Fibroblast of pulmonary artery (primary cell): ENCODE measurements around the gene TRIM47.
A peak's percentile ranks its signal among the peaks of the same experiment; 100 is the strongest.

ENCODE experiments used
- DNase-seq: peaks from one replicate; pipeline ENCODE4 v3.0.0-alpha.2; 2010; ENCODE audit warnings: low read depth
- H3K4me3 ChIP-seq: replicated peaks from 2 replicates; pipeline ENCODE4 v1.5.1; 2011; ENCODE audit warnings: low read depth, mild to moderate bottlenecking, control low read depth, low read length, moderate library complexity
- TF ChIP-seq, protein P1 (sequence below): IDR thresholded peaks from 2 replicates; pipeline ENCODE4 v1.5.1; 2011; ENCODE audit warnings: mild to moderate bottlenecking, control low read depth, low read length, inconsistent platforms; ENCODE audit errors: missing control alignments

The TRIM47 gene

DNA sequence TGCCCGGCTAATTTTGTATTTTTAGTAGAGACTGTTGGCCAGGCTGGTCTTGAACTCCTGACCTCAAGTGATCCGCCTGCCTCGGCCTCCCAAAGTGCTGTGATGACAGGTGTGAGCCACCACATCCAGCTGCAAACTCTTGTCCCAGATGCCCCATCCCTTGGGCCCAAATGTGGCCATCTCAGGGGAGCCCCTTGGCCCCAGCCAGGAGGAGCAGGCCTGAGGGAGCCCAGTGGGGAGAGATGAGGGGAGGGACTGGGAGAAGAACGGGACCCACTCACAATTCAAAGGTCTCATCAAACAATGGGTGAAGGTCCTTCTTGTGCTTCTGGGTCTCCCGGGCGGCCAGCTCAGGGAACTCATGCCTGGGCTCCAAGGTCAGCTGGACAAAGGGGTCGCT lies 48.6 kb downstream of the TRIM47 start:
- TF ChIP-seq, protein P1, sequence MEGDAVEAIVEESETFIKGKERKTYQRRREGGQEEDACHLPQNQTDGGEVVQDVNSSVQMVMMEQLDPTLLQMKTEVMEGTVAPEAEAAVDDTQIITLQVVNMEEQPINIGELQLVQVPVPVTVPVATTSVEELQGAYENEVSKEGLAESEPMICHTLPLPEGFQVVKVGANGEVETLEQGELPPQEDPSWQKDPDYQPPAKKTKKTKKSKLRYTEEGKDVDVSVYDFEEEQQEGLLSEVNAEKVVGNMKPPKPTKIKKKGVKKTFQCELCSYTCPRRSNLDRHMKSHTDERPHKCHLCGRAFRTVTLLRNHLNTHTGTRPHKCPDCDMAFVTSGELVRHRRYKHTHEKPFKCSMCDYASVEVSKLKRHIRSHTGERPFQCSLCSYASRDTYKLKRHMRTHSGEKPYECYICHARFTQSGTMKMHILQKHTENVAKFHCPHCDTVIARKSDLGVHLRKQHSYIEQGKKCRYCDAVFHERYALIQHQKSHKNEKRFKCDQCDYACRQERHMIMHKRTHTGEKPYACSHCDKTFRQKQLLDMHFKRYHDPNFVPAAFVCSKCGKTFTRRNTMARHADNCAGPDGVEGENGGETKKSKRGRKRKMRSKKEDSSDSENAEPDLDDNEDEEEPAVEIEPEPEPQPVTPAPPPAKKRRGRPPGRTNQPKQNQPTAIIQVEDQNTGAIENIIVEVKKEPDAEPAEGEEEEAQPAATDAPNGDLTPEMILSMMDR: no peak
- DNase-seq: no peak
- H3K4me3 ChIP-seq: no peak overlapping the region

DNA sequence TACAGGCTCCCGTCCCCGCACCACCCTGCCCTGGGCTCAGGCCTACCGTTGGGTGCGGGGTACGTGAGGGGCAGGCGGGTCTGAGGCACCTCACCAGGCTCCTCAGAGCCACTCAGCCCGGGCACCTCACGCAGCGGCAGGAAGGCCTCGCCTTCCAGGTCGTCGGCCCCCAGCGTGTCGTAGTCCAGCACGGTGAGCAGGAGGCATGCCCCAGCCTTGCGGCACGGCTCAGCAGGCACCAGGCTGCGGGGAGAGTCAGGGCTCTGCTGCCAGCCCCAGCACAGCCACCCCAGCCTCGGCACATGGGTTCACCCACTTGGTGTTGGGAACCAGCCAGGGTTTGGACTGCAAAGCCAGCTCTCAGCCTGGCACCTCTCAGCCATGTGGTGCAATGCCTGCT lies 49.6 kb downstream of the TRIM47 start:
- no peak overlapping the region for H3K4me3 ChIP-seq
- TF ChIP-seq, protein P1: no peak
- no peak for DNase-seq

DNA sequence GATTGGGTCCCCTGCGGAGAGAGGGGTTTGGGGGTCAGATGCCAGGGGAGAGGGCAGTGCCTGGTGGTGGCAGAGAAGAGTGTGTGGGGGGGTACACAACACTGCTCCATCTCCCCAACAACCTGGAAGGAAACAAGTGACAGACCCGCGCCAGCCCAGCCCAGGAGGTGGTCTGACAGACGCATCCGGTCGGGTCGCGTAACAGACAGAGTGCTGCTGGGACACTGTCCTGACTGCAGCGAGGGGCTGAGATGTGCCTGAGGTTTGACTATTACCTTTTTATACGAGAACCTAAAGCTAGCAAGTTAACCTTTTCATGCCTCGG lies 50.3 kb downstream of the TRIM47 start:
- no peak overlapping the region for H3K4me3 ChIP-seq
- TF ChIP-seq, protein P1: no peak

DNA sequence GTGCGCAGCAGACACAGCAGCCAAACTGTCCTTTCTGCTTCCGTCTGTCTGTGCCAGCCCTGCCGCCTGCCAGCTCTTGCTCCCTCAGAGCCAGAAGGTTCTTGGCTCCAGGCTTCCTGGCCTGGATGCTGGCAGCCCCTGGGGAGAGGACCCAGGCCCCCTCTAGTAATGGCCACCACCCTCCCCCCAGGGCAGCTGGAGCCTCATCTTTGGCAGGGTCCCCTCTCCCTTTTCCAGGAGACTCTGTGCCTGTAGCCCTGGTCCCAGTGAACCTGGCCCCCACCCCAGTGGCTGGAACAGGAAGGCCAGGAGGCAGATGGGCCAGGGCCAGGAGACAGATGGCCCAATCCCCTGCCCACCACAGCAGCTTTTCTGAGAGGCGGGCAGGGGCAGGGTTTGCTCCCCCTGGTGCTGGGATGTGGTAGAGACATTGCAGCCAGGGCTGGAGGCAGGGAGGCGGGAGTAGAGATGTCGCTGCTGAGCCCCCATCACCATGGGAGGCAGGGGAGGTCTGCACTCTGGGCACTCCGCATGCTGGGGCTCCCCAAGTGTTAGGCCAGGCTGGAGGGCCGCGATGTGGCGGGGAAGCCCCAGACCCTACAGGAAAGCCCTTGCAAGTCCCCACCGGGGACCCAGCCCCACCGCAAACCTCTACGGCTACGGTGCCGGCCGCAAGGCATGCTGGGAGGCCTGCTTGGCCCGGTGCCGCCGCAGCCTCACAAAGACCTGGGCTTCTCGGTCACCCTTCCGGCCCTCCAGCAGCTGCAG lies 50.9 kb downstream of the TRIM47 start:
- DNase-seq: peak; percentile 65
- TF ChIP-seq, protein P1: peak; percentile 71
- H3K4me3 ChIP-seq: no peak overlapping the region

More for the DNA sequence above, 50.3 kb downstream of the TRIM47 start:
- no peak for DNase-seq

DNA sequence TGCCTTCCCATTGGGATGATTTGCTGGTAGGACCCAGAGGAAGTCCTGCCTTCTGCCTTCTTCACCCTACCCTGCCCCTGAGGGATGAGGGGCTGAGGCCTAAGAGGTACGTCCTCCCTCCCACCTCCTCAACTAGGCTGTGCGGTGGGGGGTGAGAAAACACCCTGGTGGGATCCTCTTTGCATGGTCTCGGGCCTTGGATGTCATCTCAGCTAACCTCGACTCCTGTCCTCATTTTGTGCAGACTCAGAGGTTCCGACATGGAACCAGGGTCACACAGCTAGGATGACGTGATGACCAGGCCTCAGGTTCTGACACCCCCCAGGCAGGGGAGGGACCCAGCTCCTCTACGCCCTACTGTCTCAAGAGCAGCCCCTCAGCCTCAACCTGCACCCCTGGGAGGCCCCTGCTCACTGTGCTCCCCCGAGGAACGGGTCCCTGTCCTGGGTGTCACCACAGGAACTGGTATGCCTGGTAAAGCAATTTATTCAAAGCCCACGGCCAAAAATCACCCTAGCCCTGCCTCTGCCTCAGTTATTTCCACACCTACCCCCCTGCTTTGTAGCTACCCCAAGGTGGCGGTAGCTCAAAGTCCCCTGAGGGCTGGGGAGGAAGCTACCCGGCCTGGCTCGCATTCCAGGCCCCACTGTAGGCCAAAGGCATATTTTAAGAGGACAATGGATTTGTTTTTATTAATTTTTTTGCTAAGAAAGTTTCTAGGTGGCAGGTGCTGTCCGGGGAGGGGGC lies 51.6 kb downstream of the TRIM47 start:
- no peak overlapping the region for H3K4me3 ChIP-seq
- no peak for DNase-seq

DNA sequence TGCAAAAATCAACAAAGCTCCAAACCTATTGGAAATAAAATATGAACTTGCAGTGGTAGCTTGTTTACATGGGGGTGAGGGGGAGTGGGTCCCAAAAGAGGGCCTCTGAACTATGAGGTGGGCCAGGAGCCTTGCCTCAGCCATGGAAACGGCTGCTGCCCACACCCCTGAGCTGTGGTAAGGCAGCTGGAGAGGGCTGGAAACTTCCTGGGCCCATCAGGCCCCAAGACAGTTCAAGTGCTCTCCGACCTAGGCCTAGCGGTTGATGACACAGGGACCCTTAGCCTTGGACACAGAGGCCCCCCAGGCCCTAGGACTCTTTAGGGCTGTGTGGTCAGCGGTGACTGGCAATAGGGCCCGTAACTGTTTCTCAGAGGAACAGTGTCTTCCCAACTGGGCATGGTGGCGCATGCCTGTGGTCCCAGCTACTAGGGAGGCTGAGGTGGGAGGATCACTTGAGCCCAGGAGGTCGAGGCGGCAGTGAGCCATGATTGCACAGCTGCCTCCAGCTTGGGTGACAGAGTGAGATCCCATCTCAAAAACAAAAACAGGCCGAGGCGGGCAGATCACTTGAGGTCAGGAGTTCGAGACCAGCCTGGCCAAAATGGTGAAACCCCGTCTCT lies 52.5 kb downstream of the TRIM47 start:
- no peak overlapping the region for H3K4me3 ChIP-seq
- no peak for DNase-seq
- TF ChIP-seq, protein P1: no peak

More for the DNA sequence above, 51.6 kb downstream of the TRIM47 start:
- TF ChIP-seq, protein P1: no peak
